Measurements from ENCODE around the gene TMEM179B.
"Not testable (repeated sequence)": the region's sequence is repeated elsewhere in the genome, so short reads cannot be mapped to it uniquely, and the experiment has no call there.

TMEM179B gene

DNA sequence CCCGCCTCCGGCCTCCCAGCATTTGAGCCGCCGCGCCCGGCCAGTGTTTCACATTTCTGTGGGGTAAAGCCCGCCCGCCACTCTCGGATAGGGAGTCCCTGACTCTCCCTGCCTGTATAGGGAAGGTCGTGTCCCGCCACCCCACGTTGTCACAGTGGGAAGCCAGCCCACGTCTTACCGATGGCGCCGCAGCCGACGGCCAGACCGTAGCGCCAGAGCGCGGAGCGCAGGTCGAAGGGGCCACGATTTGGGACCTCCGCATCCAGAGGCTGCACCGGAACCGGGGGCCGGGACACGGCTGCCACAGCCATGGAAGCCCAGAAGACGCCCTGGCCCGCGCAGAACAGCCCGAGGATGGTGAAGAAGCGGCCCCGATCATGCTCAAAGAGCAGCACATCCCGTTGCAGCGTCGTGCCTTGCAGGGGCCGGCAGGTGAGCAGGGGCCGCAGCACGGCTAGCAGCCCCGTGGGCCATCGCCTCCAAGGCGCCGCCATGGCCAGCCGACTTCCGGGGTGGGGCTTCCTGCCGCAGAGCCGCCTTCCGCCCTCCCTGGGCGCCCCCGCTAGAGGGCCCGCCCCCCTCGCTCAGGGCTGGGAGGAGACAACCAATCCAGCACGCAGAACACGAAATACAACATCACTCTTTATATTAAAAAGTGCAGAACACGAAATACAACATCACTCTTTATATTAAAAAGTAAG, 4.4 kb downstream of the TMEM179B start, which contains the start of gene TMEM223:
TSS of gene TMEM223 (minus strand) at position 506 of the 701 bp plus-strand sequence. CDS start at position 494, 12 bp downstream.
- DNase-seq: peak; percentile 85

DNA sequence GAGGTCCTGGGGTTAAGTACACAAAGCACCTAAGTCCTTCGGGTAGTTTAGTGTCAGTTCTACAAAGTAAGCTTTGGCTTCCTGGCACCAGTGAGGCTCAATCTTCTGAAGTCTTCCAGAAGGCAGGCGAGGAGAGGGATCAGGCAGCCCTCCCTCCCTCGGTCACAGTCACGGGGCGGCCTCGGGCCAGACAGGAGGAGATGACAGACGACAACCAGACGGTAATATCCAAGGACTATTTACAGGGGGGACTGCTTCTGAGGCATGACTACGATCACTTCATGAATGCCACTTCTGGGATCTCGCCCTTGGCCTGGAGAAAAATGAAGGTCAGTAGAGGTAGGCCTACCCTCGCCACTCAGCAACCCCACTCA, 5.0 kb downstream of the TMEM179B start:
- peak; percentile 37 for DNase-seq

- DNase-seq: no peak
Observed at GRCh38 chr11:62794201-62794775, 7.1 kb downstream of the TMEM179B start.

- DNase-seq: no peak
Observed at GRCh38 chr11:62796281-62796680, 9.1 kb downstream of the TMEM179B start.

- no peak for DNase-seq
Observed at GRCh38 chr11:62799486-62799885, 12.3 kb downstream of the TMEM179B start.

GRCh38 chr11:62801071-62801470, 13.9 kb downstream of the TMEM179B start:
- no peak for DNase-seq

- no peak for DNase-seq
Observed at GRCh38 chr11:62804310-62805075, 17.3 kb downstream of the TMEM179B start.

GRCh38 chr11:62805076-62805892, 18.1 kb downstream of the TMEM179B start, which contains the start of gene NXF1:
Gene NXF1 (minus strand): TSS chr11:62805440. CDS start chr11:62805356, 84 bp downstream.
- peak; percentile 94 for DNase-seq

- DNase-seq: no peak
Observed at GRCh38 chr11:62805961-62806441, 18.8 kb downstream of the TMEM179B start.

GRCh38 chr11:62806611-62807121, 19.5 kb downstream of the TMEM179B start:
- DNase-seq: no peak

GRCh38 chr11:62810748-62811147, 23.5 kb downstream of the TMEM179B start:
- no peak for DNase-seq

- no peak for DNase-seq
Observed at GRCh38 chr11:62811659-62812058, 24.5 kb downstream of the TMEM179B start.

DNA sequence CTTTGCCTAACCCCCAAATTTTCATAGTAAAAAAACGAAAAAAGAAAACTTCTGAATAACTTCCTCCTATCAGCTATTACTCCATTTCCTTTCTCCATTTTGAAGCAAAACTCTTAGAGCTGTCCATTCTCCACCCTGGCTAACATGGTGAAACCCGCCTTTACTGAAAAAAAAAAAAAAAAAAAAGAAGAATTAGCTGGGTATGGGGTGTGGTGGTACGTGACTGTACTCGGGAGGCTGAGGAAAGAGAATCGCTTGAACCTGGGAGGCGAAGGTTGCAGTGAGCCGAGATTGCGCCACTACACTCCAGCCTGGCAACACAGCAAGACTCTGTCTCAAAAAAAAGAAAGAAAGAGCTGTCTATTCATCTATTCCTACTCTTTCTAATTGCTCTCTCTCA, 29.4 kb downstream of the TMEM179B start:
- DNase-seq: no peak

DNA sequence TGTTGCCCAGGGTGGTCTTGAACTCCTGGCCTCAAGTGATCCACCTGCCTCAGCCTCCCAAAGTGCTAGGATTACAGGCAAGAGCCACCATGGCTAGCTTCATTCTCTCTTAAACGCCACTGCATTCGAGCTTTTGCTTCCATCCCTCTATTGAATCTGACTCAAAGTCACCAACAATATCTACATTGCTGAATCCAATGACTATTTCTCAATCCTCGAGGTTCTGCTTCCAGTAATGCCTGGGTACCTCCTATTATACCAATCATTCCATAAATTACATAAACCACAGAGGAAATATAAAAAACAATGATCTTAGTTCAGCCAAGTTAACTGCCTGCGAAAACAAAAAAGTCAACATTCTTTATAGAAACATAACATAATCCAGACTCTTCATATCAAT, 29.9 kb downstream of the TMEM179B start:
- no peak for DNase-seq

DNA sequence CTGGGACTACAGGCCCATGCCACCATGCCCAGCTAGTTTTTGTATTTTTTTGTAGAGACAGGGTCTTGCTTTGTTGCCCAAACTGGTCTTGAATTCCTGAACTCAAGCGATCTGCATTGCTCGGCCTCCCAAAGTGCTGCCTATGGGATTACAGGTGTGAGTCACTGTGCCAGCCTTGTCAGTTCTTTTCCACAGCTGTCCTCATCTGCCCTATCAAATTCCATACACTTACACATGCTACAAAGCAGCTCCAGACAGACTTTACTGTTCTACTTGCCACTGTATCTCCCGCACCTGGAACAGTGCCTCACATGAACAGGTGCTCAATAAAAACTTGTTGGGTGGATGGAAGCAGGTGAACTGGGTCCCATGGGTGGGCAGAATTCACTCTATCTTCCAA, 36.5 kb downstream of the TMEM179B start:
- DNase-seq: no peak

DNA sequence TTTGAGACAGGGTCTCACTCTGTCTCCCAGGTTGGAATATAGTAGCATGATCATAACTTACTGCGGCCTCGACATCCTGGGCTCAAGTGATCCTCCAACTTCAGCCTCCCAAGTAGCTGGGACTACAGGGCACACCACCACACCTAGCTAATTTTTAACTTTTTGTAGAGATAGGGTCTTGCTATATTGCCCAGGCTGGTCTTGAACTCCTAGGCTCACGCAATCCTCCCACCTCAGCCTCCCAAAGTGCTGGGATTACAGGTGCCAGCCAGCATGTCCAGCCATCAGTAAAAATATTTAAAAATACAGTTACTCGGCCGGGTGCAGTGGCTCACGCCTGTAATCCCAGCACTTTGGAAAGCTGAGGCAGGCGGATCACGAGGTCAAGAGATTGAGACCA, 40.9 kb downstream of the TMEM179B start:
- DNase-seq: not testable (repeated sequence)

- DNase-seq: no peak
Observed at GRCh38 chr11:62830904-62831519, 43.8 kb downstream of the TMEM179B start.

DNA sequence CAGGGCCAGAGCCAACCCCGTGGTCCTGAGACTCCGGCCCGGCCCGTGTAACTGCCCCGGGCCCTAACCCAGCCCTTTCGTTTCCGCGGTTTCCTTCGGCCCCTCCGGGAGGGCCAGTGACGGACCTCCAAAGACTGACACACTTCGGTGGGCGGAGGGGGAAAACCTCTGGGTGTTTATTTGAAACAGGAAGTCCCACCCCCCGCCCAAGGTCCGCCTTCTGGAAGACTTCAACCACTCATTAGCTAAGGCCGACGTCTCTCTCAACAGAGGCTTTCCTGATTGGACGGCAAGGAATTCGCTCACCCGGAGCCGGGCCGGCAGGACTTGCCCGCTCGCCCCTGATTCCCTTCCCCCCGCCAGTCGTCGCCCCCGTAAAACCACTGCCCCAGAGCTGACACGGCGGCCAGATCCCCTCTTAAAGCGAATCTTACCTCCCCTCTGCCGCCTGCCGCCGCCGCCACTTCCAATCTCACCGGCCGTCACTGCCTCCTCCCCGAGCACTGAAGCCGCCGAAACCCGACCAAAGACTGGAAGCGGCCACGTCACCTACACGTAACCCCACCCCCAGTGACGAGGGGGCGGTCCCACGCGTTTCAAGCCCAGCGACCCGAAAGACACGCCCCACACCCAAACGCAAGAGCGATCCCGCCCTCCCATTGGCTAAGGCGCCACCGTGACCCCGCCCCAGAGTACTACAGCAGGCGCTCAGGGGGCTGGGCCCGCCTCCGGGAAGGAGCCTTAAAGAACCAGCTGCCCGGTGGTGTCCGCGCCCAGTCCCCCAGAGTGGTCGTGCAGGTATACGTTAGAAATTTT, 44.5 kb downstream of the TMEM179B start, which contains the start of gene STX5:
TSS of gene STX5 (minus strand) at position 532 of the 816 bp plus-strand sequence. CDS start 808 bp downstream, outside the sequence.
- peak; percentile 100 for DNase-seq

GRCh38 chr11:62832336-62833234, 45.4 kb downstream of the TMEM179B start, which contains the start of gene TEX54:
Gene TEX54 (minus strand): TSS chr11:62832841.
- DNase-seq: no peak

- DNase-seq: no peak
Observed at GRCh38 chr11:62835336-62835735, 48.1 kb downstream of the TMEM179B start.

Measured in effector CD8-positive, alpha-beta T cell (primary cell).